Mammary epithelial cell (primary cell): ENCODE data around the gene MAPK11.

Source experiments
- CTCF ChIP-seq, 2 donors: IDR thresholded peaks in 1 of 2; conservative IDR thresholded peaks in 1 of 2; 2 replicates each; pipeline ENCODE4 v1.5.1; 2011 to 2012; ENCODE audit warnings: inconsistent platforms in 2 of 2, low read length in 2 of 2, mild to moderate bottlenecking in 2 of 2, control low read depth in 1 of 2, low read depth in 1 of 2; ENCODE audit not compliant: insufficient read depth in 1 of 2; ENCODE audit errors: extremely low read depth in 1 of 2
- EZH2 ChIP-seq: IDR thresholded peaks from 2 replicates; pipeline ENCODE4 v1.6.1; 2012; ENCODE audit warnings: low read length, inconsistent platforms, borderline replicate concordance

- no peak for TF ChIP-seq CTCF (conservative IDR thresholded peaks at IDR 0.05 in 1 of 2, IDR thresholded peaks at IDR 0.05 in 1 of 2; ENCODE audit: extremely low read depth in 1 of 2, insufficient read depth in 1 of 2, low read depth in 1 of 2, low read length in 2 of 2)
- no peak for TF ChIP-seq EZH2
These were observed at the start of gene MAPK11 for GRCh38 chr22:50269970-50270665.
